Fibroblast of villous mesenchyme (primary cell): Measurements from ENCODE around the gene MST1. TPM values are rescaled to one million over a fixed set of nuclear protein-coding genes. Genes with fewer than 3 reads are reported as not detected.
A peak's percentile ranks its signal among the peaks of the same experiment; 100 is the strongest.

Source experiments
- DNase-seq: peaks from one replicate; pipeline ENCODE4 v3.0.0-alpha.2; 2010; ENCODE audit warnings: low read depth
- H3K4me3 ChIP-seq: 2 replicates; pipeline ENCODE4 v1.5.1; 2011; ENCODE audit warnings: low read depth, mild to moderate bottlenecking, low read length
- total RNA-seq: library from RNA; depleted of rRNA; stranded (reverse); fragments of >200 nt; gene quantifications from 2 replicates; pipeline ENCODE4 v1.2.3, GENCODE V29; 2012
- TF ChIP-seq, protein P1 (sequence below): IDR thresholded peaks from 2 replicates; pipeline ENCODE4 v1.5.1; 2012; ENCODE audit warnings: low read depth, mild to moderate bottlenecking, low read length; ENCODE audit not compliant: insufficient read depth

Gene MST1
- total RNA-seq, result 1.7 and 5.2 TPM in 2 replicates

- DNase-seq, result peak; percentile 91
- TF ChIP-seq, protein P1, sequence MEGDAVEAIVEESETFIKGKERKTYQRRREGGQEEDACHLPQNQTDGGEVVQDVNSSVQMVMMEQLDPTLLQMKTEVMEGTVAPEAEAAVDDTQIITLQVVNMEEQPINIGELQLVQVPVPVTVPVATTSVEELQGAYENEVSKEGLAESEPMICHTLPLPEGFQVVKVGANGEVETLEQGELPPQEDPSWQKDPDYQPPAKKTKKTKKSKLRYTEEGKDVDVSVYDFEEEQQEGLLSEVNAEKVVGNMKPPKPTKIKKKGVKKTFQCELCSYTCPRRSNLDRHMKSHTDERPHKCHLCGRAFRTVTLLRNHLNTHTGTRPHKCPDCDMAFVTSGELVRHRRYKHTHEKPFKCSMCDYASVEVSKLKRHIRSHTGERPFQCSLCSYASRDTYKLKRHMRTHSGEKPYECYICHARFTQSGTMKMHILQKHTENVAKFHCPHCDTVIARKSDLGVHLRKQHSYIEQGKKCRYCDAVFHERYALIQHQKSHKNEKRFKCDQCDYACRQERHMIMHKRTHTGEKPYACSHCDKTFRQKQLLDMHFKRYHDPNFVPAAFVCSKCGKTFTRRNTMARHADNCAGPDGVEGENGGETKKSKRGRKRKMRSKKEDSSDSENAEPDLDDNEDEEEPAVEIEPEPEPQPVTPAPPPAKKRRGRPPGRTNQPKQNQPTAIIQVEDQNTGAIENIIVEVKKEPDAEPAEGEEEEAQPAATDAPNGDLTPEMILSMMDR, result peak; percentile 34
- peak within 1 kb of the TSS; percentile 95 for H3K4me3 ChIP-seq
Observed at GRCh38 chr3:49689046-49689907, at the start of gene MST1, which contains the start of gene RNF123. TSS of gene MST1 (minus strand) at chr3:49689474. CDS start at chr3:49688691, 783 bp downstream. TSS of gene RNF123 (plus strand) at chr3:49689557. CDS start at chr3:49691166, 1,609 bp downstream.

DNA sequence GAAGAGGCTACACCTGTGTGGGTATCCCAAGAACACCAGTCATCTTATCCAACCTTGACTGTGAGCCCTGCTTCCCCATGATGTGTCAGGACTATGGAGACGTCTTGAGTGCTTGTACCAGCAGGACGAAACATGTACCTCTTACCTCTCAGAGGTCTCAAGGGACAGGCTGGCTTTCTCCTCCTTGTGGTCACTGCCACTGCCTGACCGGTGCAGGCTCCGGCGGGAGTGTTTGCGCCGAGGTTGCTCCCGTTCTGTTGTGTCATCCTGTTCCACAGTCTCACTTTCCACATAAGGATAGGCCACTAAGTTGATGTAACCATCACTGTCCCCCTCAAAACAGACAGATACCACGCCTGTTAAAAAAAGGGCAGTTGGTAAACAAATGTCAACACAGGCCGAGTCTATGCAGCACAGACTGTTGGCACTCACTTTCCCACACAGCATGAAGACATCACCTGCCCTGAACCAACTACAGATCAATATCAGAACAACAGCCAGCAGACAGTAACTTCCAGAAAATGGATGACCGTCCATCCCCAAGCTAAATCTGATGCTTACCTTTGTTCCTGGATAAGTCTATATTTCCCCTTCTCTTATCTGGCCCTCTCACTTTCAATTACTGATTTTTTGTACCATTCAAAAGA, 48.9 kb upstream of the MST1 start:
- TF ChIP-seq, protein P1, result no peak
- DNase-seq, result no peak
- H3K4me3 ChIP-seq, result no peak overlapping the region

GRCh38 chr3:49734752-49735151, 45.5 kb upstream of the MST1 start:
- TF ChIP-seq, protein P1, result no peak
- no peak overlapping the region for H3K4me3 ChIP-seq
- DNase-seq, result no peak

DNA sequence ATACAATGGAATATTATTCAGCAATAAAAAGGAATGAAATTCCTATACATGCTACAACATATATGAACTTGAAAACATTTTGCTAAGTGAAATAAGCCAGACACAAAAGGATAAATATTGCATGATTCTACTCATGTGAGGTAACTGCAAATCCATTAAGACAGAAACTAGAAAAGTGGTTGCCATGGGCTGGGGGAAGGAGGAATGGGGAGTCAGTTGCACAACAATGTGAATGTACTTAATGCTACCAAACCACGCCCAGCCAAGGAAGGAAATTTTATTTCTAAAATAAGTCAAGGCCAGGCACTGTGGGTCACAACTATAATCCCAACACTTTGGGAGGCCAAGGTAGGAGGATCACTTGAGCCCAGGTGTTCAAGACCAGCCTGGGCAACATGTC, 44.3 kb upstream of the MST1 start:
- no peak overlapping the region for H3K4me3 ChIP-seq
- TF ChIP-seq, protein P1, result no peak
- DNase-seq, result peak; percentile 36

DNA sequence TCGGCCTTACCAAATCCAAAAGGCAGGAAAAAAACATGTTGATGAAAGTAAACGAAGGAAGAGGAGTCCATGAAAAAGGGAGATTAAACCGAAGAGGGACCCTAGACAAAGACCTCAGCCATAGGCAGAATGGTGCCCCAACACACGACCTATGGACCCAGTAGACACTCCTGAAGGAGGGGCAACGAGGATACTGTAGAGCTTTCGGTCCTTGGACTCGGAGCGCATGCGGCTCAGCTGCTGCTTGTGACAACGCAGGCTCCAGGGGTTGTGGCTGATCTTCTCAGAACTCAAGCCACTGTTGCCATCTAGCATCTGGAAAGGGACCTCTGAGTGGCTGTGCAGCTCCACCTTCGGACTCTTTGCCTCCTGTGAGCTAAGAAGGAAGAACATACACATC, 43.3 kb upstream of the MST1 start:
- no peak overlapping the region for H3K4me3 ChIP-seq
- no peak for DNase-seq
- TF ChIP-seq, protein P1, result no peak

- H3K4me3 ChIP-seq, result no peak overlapping the region
- TF ChIP-seq, protein P1, result no peak
- DNase-seq, result no peak
Observed at GRCh38 chr3:49729966-49730609, 40.8 kb upstream of the MST1 start.
